ENCODE data around the gene VWA5B1.

The VWA5B1 gene

GRCh38 chr1:20367626-20368025 is 77.0 kb downstream of the VWA5B1 start:
- DNase-seq (ENCODE audit: low spot score), result no peak

- no peak for DNase-seq (ENCODE audit: low spot score)
These were observed 78.3 kb downstream of the VWA5B1 start for GRCh38 chr1:20368866-20369470.

- no peak for DNase-seq (ENCODE audit: low spot score)
These were observed 80.0 kb downstream of the VWA5B1 start for GRCh38 chr1:20370698-20371097.

- no peak for DNase-seq (ENCODE audit: low spot score)
These were observed 80.7 kb downstream of the VWA5B1 start for GRCh38 chr1:20371411-20371810.

GRCh38 chr1:20371883-20372282 is 81.2 kb downstream of the VWA5B1 start:
- DNase-seq (ENCODE audit: low spot score), result no peak

- DNase-seq (ENCODE audit: low spot score), result no peak
These were observed 82.0 kb downstream of the VWA5B1 start for GRCh38 chr1:20372676-20373075.

- no peak for DNase-seq (ENCODE audit: low spot score)
These were observed 82.6 kb downstream of the VWA5B1 start for GRCh38 chr1:20373286-20373685.

- no peak for DNase-seq (ENCODE audit: low spot score)
These were observed 83.1 kb downstream of the VWA5B1 start for GRCh38 chr1:20373764-20374163.

- peak; percentile 58 for DNase-seq (ENCODE audit: low spot score)
These were observed 84.9 kb downstream of the VWA5B1 start for GRCh38 chr1:20375563-20375962.

GRCh38 chr1:20376171-20376570 is 85.5 kb downstream of the VWA5B1 start:
- no peak for DNase-seq (ENCODE audit: low spot score)

GRCh38 chr1:20376880-20377494 is 86.3 kb downstream of the VWA5B1 start:
- DNase-seq (ENCODE audit: low spot score), result peak; percentile 83

GRCh38 chr1:20377516-20378270 is 87.0 kb downstream of the VWA5B1 start:
- DNase-seq (ENCODE audit: low spot score), result no peak

- DNase-seq (ENCODE audit: low spot score), result no peak
These were observed 88.4 kb downstream of the VWA5B1 start for GRCh38 chr1:20379075-20379474.

- no peak for DNase-seq (ENCODE audit: low spot score)
These were observed 89.5 kb downstream of the VWA5B1 start for GRCh38 chr1:20380175-20380574.

- peak; percentile 82 for DNase-seq (ENCODE audit: low spot score)
These were observed 90.0 kb downstream of the VWA5B1 start for GRCh38 chr1:20380616-20381035.

GRCh38 chr1:20381045-20381641 is 90.5 kb downstream of the VWA5B1 start:
- DNase-seq (ENCODE audit: low spot score), result no peak

- DNase-seq (ENCODE audit: low spot score), result no peak
These were observed 91.3 kb downstream of the VWA5B1 start for GRCh38 chr1:20381961-20382360.

GRCh38 chr1:20382711-20383110 is 92.0 kb downstream of the VWA5B1 start:
- no peak for DNase-seq (ENCODE audit: low spot score)

- no peak for DNase-seq (ENCODE audit: low spot score)
These were observed 93.0 kb downstream of the VWA5B1 start for GRCh38 chr1:20383631-20384030.

GRCh38 chr1:20385630-20386029 is 95.0 kb downstream of the VWA5B1 start:
- no peak for DNase-seq (ENCODE audit: low spot score)

- no peak for DNase-seq (ENCODE audit: low spot score)
These were observed 95.8 kb downstream of the VWA5B1 start for GRCh38 chr1:20386323-20387081.

GRCh38 chr1:20389571-20389970 is 98.9 kb downstream of the VWA5B1 start:
- DNase-seq (ENCODE audit: low spot score), result no peak

All from AG20443 (cell line).